H9 (cell line): Measurements from ENCODE around the gene ATF7. TPM values are rescaled to one million over a fixed set of nuclear protein-coding genes. Genes with fewer than 3 reads are reported as not detected.

Experiments
- DNase-seq: peaks from one replicate; pipeline ENCODE4 v3.0.0-alpha.2; 2017
- H2AFZ ChIP-seq: one replicate; pipeline ENCODE4 v1.6.1; 2013; ENCODE audit warnings: mild to moderate bottlenecking, low read length, control low read depth, moderate library complexity
- H2AK5ac ChIP-seq: 2 replicates; pipeline ENCODE4 v1.6.1; 2013; ENCODE audit warnings: low read length, control low read depth, mixed read lengths; ENCODE audit not compliant: insufficient read length
- H2BK120ac ChIP-seq: one replicate; pipeline ENCODE4 v1.6.1; 2013; ENCODE audit warnings: low read depth, mild to moderate bottlenecking, low read length, control low read depth, inconsistent platforms; ENCODE audit not compliant: poor library complexity, severe bottlenecking
- H2BK12ac ChIP-seq: 2 replicates; pipeline ENCODE4 v1.6.1; 2013; ENCODE audit warnings: low read length, control low read depth, mixed read lengths, low read depth; ENCODE audit not compliant: insufficient read length
- H2BK15ac ChIP-seq: 2 replicates; pipeline ENCODE4 v1.6.1; 2013; ENCODE audit warnings: low read depth, low read length, control low read depth
- H2BK20ac ChIP-seq: one replicate; pipeline ENCODE4 v1.6.1; 2013; ENCODE audit warnings: low read depth, mild to moderate bottlenecking, low read length, control low read depth, inconsistent platforms; ENCODE audit not compliant: poor library complexity, severe bottlenecking
- H2BK5ac ChIP-seq: 2 replicates; pipeline ENCODE4 v1.6.1; 2013; ENCODE audit warnings: low read length, control low read depth, mixed read lengths; ENCODE audit not compliant: insufficient read length
- H3K14ac ChIP-seq: 2 replicates; pipeline ENCODE4 v1.6.1; 2013; ENCODE audit warnings: low read length, control low read depth; ENCODE audit not compliant: insufficient read depth
- H3K18ac ChIP-seq: 2 replicates; pipeline ENCODE4 v1.6.1; 2013; ENCODE audit warnings: low read depth, mild to moderate bottlenecking, mixed read lengths, low read length, control low read depth; ENCODE audit not compliant: insufficient read length
- H3K23ac ChIP-seq: 2 replicates; pipeline ENCODE4 v1.6.1; 2013; ENCODE audit warnings: low read length, control low read depth, mixed read lengths, low read depth; ENCODE audit not compliant: insufficient read length
- H3K23me2 ChIP-seq: 2 replicates; pipeline ENCODE4 v1.6.1; 2013; ENCODE audit warnings: low read depth, mild to moderate bottlenecking, mixed read lengths, low read length, control low read depth; ENCODE audit not compliant: insufficient read length, poor library complexity, severe bottlenecking
- H3K27ac ChIP-seq: 2 replicates; pipeline ENCODE4 v1.5.1; 2013; ENCODE audit warnings: low read length, control low read depth, mixed read lengths, low read depth; ENCODE audit not compliant: insufficient read length
- H3K27me3 ChIP-seq: 2 replicates; pipeline ENCODE4 v1.6.1; 2013; ENCODE audit warnings: low read length, control low read depth, inconsistent platforms; ENCODE audit not compliant: insufficient read depth
- H3K4ac ChIP-seq: 2 replicates; pipeline ENCODE4 v1.6.1; 2013; ENCODE audit warnings: low read depth, mild to moderate bottlenecking, control low read depth, inconsistent platforms, low read length, moderate library complexity
- H3K4me1 ChIP-seq: 2 replicates; pipeline ENCODE4 v1.6.1; 2013; ENCODE audit warnings: low read length, control low read depth, inconsistent platforms; ENCODE audit not compliant: insufficient read depth
- H3K4me2 ChIP-seq: 2 replicates; pipeline ENCODE4 v1.6.1; 2013; ENCODE audit warnings: low read length, control low read depth, mixed read lengths; ENCODE audit not compliant: insufficient read length, insufficient read depth
- H3K56ac ChIP-seq: 2 replicates; pipeline ENCODE4 v1.6.1; 2013; ENCODE audit warnings: low read depth, mild to moderate bottlenecking, mixed read lengths, low read length, control low read depth; ENCODE audit not compliant: insufficient read length
- H3K79me1 ChIP-seq: 2 replicates; pipeline ENCODE4 v1.6.1; 2013; ENCODE audit warnings: low read depth, mild to moderate bottlenecking, moderate library complexity, low read length, control low read depth, inconsistent platforms; ENCODE audit not compliant: insufficient read depth, poor library complexity, severe bottlenecking
- H3K79me2 ChIP-seq: 2 replicates; pipeline ENCODE4 v1.6.1; 2013; ENCODE audit warnings: low read length, control low read depth, inconsistent platforms; ENCODE audit not compliant: insufficient read depth
- H3K9ac ChIP-seq: 2 replicates; pipeline ENCODE4 v1.6.1; 2013; ENCODE audit warnings: low read length, control low read depth, mixed read lengths; ENCODE audit not compliant: insufficient read length; ENCODE audit errors: extremely low read depth
- H3K9me3 ChIP-seq: one replicate; pipeline ENCODE4 v1.6.1; 2013; ENCODE audit warnings: low read depth, low read length, inconsistent platforms; ENCODE audit not compliant: control insufficient read depth
- H3T11ph ChIP-seq: one replicate; pipeline ENCODE4 v1.6.1; 2013; ENCODE audit warnings: mild to moderate bottlenecking, low read length, control low read depth, inconsistent platforms
- H4K20me1 ChIP-seq: one replicate; pipeline ENCODE4 v1.6.1; 2013; ENCODE audit not compliant: control insufficient read depth, insufficient read length, insufficient read depth
- H4K5ac ChIP-seq: 2 replicates; pipeline ENCODE4 v1.6.1; 2013; ENCODE audit warnings: low read depth, mild to moderate bottlenecking, mixed read lengths, low read length, control low read depth; ENCODE audit not compliant: insufficient read length
- H4K8ac ChIP-seq: replicated peaks from 2 replicates; pipeline ENCODE4 v1.6.1; 2013; ENCODE audit warnings: low read length, control low read depth, mixed read lengths, low read depth; ENCODE audit not compliant: insufficient read length
- H4K91ac ChIP-seq: 2 replicates; pipeline ENCODE4 v1.6.1; 2013; ENCODE audit warnings: low read depth, mild to moderate bottlenecking, moderate library complexity, mixed read lengths, low read length, control low read depth; ENCODE audit not compliant: insufficient read length
- H3K27ac Mint-ChIP-seq, 3 experiments: 2 replicates in 2 of 3; 3 replicates in 1 of 3; pipeline ENCODE4 v1.8.0; 2020 to 2021; ENCODE audit warnings: mixed read lengths in 3 of 3, mild to moderate bottlenecking in 1 of 3, moderate library complexity in 1 of 3
- H3K27me3 Mint-ChIP-seq: 2 replicates; pipeline ENCODE4 v1.8.0; 2021; ENCODE audit warnings: low read depth, mild to moderate bottlenecking, moderate library complexity, mixed read lengths
- H3K36me3 Mint-ChIP-seq, 3 experiments: 2 replicates in 2 of 3; 3 replicates in 1 of 3; pipeline ENCODE4 v1.8.0; 2020 to 2021; ENCODE audit warnings: low read depth in 3 of 3, mixed read lengths in 3 of 3; ENCODE audit not compliant: insufficient read depth in 1 of 3
- H3K4me1 Mint-ChIP-seq, 2 experiments: 2 replicates each; pipeline ENCODE4 v1.8.0; 2020; ENCODE audit warnings: mixed read lengths in 2 of 2
- H3K4me3 Mint-ChIP-seq, 2 experiments: 2 replicates in 1 of 2; 3 replicates in 1 of 2; pipeline ENCODE4 v1.8.0; 2020 to 2021; ENCODE audit warnings: mild to moderate bottlenecking in 2 of 2, mixed read lengths in 2 of 2, moderate library complexity in 1 of 2
- H3K9me3 Mint-ChIP-seq, 2 experiments: 2 replicates in 1 of 2; 3 replicates in 1 of 2; pipeline ENCODE4 v1.8.0; 2020; ENCODE audit warnings: mild to moderate bottlenecking in 2 of 2, mixed read lengths in 2 of 2, moderate library complexity in 1 of 2
- WGBS: extraction: QIAGEN DNeasy Blood & Tissue Kit; methylation state at CpG from one replicate; pipeline ENCODE4 v1.1.7; 2013; ENCODE audit warnings: missing lambda C conversion rate, low lambda C conversion rate, mixed read lengths; ENCODE audit not compliant: insufficient read length; ENCODE audit errors: extremely low coverage; 5-methylcytosine and 5-hydroxymethylcytosine counted together
- total RNA-seq: library from RNA; stranded (reverse); gene quantifications from 2 replicates; pipeline ENCODE4 v1.2.1, GENCODE V29; 2021
- TF ChIP-seq, protein P1 (sequence below): fragments of 200-600 bp; sonication (generic); conservative IDR thresholded peaks from 3 replicates; pipeline ENCODE4 v1.8.0; 2021; ENCODE audit warnings: antibody characterized with exemption, mild to moderate bottlenecking

Gene ATF7
- total RNA-seq, 1 experiment from 2014 or later = 17.7 TPM

DNA sequence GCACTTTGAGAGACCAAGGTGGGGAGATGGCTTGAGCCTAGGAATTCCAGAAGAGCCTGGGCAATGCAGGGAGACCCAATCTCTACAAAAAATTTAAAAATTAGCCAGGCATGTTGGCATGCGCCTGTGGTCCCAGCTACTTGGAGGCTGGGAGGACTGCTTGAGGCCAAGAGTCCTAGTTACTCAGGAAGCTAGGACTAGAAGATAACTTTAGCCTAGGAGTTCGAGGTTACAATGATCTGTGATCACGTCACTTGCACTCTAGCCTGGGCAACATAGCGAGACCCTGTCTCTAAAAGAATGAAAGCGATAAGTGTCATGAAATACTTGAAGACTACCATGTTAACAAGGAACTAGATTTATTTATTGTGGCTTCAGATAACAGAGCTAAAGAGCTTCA, 3.5 kb downstream of the ATF7 start:
- DNase-seq = no peak
- Histone ChIP-seq H3K4me1 (peaks cover 8% of the 10 kb centered on the region), H3K56ac (no peak overlapping the region), H3K9ac (no peak overlapping the region), H3T11ph (no peak overlapping the region), H4K5ac (no peak overlapping the region), H3K23me2 (peaks cover 10% of the 10 kb centered on the region), H2BK120ac (no peak overlapping the region), H2AK5ac (no peak overlapping the region), H3K9me3 (no peaks in the 10 kb centered on the region), H4K20me1 (no peaks in the 10 kb centered on the region), H3K27me3 (no peaks in the 10 kb centered on the region), H3K4me2 (no peak overlapping the region), H3K18ac (no peak overlapping the region), H4K91ac (no peak overlapping the region), H3K4ac (no peak overlapping the region), H4K8ac (no peak overlapping the region), H3K79me2 (peaks cover 3% of the 10 kb centered on the region; the same call in 1 of the 2 replicates), H2AFZ (no peak overlapping the region), H2BK12ac (no peak overlapping the region), H2BK15ac (no peak overlapping the region), H3K23ac (no peak overlapping the region), H2BK5ac (no peak overlapping the region), H3K14ac (no peak overlapping the region), H3K27ac (no peak overlapping the region), H2BK20ac (no peak overlapping the region), H3K79me1 (no peaks in the 10 kb centered on the region)
- Mint-ChIP-seq H3K4me1 (peaks cover 33% of the 10 kb centered on the region in 2 experiments), H3K27me3 (no peaks in the 10 kb centered on the region), H3K4me3 (no peak overlapping the region), H3K27ac (no peak overlapping the region; a peak in 1 of 7 replicates), H3K9me3 (no peaks in the 10 kb centered on the region; a peak in 1 of 5 replicates), H3K36me3 (no peaks in the 10 kb centered on the region; a peak in 1 of 7 replicates)
- TF ChIP-seq, protein P1, sequence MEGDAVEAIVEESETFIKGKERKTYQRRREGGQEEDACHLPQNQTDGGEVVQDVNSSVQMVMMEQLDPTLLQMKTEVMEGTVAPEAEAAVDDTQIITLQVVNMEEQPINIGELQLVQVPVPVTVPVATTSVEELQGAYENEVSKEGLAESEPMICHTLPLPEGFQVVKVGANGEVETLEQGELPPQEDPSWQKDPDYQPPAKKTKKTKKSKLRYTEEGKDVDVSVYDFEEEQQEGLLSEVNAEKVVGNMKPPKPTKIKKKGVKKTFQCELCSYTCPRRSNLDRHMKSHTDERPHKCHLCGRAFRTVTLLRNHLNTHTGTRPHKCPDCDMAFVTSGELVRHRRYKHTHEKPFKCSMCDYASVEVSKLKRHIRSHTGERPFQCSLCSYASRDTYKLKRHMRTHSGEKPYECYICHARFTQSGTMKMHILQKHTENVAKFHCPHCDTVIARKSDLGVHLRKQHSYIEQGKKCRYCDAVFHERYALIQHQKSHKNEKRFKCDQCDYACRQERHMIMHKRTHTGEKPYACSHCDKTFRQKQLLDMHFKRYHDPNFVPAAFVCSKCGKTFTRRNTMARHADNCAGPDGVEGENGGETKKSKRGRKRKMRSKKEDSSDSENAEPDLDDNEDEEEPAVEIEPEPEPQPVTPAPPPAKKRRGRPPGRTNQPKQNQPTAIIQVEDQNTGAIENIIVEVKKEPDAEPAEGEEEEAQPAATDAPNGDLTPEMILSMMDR = no peak
- WGBS = no CpG with 5 or more reads among the region's 5 CpGs
